Stimulated activated CD8-positive, alpha-beta memory T cell treated with anti-CD3 and anti-CD28 coated beads, Interleukin-15, amount 100 ng/mL, for 4 hours (primary cell): ENCODE data around the gene MGAT5B.
"Not testable (repeated sequence)": the region's sequence is repeated elsewhere in the genome, so short reads cannot be mapped to it uniquely, and the experiment has no call there.

Experiments used
- DNase-seq, 2 donors: peaks; one replicate each; pipeline ENCODE4 v3.0.0-alpha.2; 2020; ENCODE audit warnings: low read depth in 2 of 2

Gene MGAT5B, protein sequence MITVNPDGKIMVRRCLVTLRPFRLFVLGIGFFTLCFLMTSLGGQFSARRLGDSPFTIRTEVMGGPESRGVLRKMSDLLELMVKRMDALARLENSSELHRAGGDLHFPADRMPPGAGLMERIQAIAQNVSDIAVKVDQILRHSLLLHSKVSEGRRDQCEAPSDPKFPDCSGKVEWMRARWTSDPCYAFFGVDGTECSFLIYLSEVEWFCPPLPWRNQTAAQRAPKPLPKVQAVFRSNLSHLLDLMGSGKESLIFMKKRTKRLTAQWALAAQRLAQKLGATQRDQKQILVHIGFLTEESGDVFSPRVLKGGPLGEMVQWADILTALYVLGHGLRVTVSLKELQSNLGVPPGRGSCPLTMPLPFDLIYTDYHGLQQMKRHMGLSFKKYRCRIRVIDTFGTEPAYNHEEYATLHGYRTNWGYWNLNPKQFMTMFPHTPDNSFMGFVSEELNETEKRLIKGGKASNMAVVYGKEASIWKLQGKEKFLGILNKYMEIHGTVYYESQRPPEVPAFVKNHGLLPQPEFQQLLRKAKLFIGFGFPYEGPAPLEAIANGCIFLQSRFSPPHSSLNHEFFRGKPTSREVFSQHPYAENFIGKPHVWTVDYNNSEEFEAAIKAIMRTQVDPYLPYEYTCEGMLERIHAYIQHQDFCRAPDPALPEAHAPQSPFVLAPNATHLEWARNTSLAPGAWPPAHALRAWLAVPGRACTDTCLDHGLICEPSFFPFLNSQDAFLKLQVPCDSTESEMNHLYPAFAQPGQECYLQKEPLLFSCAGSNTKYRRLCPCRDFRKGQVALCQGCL

DNA sequence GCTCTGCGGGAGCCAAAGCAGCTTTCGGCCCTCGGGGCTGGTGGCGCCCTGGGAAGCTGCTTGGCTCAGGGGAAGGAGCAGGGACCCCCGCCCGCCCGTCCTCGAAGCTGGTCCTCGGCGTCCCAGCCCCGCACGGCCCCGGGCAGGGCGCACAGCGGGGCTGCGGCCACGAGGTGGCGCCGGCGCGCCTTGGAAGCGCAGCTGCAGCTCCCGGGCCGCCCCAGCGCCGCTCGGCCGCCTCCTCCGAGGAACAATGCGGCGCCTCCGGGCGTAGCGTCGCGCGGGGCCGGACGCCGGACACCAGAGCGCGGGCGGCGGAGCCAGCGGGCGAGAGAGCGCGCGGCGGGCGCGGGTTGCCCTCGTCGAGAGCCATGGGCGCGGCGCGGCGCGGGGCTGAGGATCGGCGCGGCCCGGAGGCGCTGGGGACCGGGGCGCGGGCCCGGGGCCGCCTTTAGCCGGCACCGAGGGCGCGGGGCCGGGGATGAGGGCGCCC is at the start of gene MGAT5B:
Gene MGAT5B, plus strand, starts transcription at position 229 of the 493 bp plus-strand sequence. CDS start 626 bp downstream, outside the sequence.
- peak; percentile 32 to 60 for DNase-seq

DNA sequence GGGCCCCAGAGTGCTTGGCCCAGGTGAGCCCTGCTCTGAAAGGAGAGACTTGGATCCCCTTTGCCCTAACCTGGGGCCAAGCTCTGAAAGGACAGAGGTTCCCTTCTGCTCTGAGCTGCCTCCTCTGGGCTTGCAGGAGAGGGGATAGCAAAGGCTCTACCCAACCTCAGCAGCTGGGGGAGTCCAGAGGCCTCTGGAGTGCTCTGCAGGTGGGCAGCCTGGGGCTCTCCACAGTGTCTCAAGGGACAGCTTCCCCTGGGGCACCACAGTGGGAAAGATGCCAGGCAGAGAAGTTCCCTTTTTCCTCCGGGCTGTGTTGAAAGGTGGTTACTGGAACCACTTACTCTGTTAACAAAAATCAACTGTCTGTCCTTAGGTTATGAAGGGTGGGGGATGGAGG is 48.2 kb upstream of the MGAT5B start:
- no peak for DNase-seq

DNA sequence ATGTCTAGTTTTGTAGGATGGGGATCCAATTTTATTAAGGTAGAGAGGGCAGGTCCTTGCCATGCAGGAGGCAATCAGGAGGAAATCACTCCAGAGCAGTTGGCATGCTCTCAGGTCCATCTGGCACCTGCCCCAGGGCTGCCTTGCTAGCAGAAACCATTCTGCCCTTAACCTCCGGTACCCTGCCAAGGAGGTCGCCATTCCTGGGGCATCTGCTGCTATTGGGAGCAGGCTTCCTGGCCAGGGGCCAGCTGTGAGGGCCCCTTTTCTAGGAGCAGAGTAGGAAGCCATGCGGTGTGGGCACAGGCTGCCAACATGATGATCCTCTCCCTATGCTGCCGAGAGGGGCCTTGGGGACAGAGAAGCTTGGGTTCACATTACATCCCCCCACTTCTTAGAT is 47.6 kb upstream of the MGAT5B start:
- no peak for DNase-seq

DNA sequence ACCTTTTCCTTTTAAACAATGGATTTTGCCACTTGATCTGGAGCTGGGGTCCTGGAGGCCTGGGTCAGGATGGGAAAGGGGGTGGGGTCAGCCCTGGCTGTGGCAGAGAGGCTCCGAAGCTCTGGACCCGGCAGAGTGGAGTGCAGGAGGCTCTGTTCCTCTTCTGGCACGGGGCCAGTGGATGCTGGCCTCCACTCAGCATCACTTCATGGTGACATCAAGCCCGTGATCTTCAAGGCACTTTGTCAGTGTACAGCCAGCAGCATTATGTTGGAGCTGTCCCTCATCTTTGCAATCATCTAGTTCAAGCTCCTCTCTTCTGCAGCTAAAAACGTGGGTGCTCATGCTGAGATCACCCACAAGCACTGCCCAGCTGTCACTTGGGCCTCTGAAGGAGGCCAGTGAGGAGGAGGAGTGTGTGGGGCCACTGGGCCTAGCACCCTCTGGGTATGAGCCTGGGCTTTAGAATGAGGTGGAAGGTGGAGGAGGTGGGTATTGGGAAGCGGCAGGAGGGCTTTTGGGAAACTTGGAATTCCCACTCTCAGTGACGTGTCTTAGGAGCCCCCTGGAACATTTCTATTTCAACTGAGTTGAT is 45.9 kb upstream of the MGAT5B start:
- DNase-seq = no peak

DNA sequence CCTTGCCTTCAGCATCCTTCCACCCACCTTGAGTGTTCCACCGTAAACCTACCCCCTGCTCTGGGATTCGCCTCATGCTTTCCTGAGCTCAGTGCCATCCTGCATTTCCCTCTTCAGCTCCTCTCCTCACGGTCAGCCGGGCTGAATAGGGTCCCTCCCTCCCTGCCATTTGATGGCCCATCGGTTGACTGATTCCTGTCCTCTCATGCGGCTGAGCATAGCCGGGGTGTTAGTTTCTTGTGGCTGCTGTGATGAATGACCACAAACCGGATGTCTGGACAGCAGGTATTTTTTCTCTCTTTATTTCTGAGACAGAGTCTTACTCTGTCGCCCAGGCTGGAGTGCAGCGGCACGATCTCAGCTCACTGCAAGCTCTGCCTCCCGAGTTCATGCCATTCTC is 44.1 kb upstream of the MGAT5B start:
- DNase-seq = no peak

DNA sequence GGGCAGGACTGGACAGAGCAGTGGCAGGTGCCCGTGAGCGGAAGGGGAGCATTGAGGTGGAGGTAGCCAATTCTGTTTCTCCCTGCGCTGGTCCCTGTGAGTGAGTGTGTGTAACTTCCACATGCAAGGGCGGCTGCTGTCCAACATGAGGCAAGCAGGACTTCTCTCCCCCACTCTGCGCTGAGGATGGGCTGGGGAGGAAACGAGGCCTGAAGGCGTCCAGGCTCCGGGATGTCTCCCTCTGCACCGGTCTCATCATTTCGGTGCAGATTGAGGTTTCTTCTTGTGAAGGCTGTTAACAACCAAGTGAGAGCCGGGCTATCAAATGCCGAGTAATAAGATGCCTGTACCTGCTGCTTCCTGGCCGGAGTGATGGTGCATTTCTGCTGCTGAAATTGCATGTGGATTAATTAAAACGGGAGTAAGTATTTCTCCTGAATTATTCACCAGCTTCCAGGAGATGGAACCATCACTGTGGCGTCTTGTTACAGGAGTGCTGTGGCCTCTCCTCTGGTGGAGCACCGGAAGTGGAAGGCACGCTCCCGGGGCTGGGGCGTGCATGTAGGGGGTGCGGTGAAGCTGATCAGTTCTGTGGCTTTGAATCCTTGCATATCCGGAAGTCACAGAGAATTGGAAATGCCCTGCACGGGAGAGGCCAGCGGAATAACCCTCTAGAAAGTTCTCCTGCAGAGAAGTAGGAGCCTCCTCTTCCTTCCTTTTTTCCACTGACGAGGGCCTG is 41.7 kb upstream of the MGAT5B start:
- DNase-seq = no peak

DNA sequence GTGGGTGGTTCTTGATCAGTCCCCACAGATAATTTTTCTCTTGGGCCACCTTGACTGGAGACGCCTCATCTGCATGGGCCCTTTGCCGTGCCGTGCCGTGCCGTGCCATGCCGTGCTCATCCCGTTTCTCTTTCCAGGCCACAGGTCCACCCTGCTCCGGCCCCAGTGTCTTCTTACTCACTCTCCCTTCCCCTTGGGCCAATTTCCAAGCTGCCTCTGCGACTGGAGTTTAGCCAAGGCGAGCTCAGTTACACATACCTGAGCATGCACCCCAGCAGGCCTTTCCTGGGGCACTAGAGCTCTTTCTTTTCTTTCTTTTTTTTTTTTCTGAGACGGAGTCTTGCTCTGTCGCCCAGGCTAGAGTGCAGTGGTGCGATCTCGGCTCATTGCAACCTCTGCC is 40.5 kb upstream of the MGAT5B start:
- DNase-seq = no peak

DNA sequence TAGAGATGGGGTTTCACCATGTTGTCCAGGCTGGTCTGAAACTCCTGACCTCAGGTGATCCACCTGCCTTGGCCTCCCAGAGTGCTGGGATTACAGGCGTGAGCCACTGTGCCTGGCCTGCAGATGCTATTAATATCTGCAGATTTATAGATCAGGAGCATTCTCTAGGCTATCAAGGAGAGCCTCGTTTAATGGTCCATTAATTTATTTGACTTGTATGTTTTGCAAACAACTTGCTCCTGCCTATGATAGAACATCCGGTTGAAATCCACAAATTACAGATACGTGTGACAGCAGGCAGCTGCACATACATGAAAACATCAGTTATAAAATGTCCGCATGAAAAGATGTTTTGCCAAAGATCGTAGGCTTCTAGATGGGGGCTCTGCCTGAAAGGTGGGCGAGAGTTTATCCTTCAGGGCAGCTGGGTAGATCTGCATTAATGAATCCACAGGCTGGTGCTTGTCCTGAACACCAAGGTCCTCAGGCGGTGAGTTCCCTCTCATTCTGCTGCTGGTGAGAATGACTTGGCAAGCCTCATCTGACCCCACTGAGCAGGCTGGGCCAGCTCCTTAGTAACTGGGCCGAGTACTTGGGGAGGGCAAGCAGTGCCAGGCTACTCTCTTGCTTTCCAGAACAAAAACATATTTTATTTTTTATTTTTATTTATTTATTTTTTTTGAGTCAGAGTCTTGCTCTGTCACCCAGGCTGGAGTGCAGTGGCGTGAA is 37.1 kb upstream of the MGAT5B start:
- DNase-seq = no peak

DNA sequence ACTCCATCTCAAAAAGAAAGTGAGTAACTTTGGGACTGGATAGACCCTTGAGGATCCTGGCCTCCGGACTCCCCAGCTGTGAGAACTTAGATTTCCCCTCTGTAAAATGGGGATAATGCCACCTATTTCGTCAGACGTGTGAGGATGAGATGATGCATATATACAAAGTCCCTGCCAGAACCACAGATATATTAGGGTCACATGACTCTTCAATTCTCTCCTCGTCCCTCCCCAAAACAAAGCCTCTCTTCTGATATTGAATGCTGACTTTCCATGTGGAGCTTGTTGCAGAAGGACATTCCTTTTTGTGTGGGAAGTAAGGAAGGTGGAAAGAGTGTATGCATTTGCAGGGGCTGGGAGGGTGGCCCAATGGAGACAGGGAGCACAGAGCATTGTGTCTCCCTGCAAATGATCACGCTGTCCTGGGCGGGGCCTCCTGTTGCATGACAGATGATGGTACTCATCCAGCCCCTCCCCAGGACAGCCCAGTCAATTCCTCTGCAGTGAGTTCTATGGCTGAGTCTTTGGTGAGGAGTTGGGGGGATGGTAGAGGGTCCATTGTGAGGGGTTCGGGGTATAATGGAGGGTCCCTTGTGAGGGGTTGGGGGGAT is 35.1 kb upstream of the MGAT5B start:
- DNase-seq = no peak

DNA sequence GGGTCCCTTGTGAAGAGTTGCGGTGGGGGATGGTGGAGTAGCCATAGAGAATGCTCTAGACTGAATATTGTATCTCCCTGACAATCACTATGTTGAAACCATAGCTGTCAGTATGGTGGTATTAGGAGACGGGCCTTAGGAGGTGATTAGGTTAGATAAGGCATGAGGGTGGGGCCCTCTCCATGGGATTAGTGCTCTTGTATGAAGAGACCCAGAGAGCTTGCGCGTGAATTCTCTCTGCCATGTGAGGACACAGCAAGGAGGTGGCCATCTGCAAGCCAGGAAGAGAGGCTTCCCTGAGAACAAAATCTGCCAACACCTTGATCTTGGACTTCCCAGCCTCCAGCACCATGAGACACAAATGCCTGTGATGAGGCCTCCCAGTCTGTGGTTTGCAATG is 34.5 kb upstream of the MGAT5B start:
- no peak for DNase-seq

DNA sequence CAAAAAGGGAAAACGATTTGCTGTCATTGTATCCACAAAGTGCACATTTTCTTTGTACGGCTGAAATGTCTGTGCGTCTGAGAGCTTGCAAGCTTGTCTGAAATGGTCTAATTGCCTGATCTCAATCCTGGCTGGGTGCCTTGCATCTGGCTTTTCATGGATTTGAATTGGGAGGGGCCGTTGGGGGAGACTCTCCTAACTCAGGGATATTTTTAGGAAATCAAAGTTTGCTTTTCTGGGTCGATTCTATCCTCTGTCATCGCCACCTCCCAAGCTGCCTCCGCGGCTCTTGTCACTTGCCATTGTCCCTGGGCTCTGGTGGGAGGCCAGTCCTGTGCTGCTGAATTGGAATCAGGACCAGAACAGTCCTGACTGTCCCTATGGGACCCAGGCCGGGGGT is 33.3 kb upstream of the MGAT5B start:
- DNase-seq = no peak

DNA sequence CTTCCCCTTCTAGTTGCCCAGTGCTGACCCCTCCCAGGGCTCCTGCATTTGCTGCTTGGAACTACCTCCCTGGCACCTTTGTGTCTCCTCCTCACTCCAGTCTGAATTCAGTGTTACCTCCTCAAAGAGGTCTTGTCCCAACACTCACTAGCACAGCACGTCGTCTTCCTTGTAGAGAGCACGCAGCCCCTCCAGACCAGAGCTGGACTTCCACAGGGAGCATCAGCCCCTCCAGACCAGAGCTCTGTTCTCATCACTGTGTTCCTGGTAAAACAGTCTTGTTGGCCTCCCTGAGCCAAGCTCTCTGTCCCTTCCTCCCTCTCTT is 27.8 kb upstream of the MGAT5B start:
- DNase-seq = no peak

DNA sequence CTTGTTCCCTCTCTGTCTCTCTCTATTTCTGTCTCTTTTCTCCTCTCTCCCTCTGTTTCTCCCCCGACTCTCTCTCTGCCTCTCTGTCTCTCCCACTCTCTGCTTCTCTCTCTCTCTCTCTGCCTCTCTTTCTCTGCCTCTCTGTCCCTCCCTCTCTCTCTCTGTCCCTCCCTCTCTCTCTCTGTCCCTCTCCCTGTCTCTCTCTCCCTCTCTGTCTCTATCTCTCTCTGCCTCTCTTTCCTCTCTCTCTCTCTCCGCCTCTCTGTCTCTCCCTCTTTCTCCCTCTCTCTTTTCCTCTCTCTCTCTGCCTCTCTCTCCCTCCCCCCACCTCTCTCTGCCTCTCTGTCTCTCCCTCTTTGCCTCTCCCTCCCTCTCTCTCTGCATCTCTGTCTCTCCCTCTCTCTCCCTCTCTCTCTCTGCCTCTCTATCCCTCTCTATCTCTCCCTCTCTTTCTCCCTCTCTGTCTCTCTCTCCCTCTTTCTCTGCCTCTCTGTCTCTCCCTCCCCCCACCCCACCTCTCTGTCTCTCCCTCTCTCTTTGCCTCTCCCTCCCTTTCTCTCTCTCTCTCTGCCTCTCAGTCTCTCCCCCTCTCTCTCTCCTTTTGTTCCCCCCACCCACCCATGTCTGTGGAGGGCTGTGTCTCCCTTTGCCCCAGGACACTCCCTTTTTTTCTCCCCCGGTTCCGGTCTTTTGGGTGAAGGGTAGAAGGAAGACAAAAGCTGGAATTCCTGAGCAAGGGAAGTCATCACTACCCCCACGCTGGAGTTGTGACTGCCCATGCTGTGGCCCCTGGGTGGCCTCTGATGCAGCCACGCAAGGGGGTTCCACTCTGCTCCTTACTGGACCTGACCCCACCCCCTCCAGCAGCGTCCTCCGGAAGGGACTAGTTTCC is 27.1 kb upstream of the MGAT5B start:
- DNase-seq = no peak

DNA sequence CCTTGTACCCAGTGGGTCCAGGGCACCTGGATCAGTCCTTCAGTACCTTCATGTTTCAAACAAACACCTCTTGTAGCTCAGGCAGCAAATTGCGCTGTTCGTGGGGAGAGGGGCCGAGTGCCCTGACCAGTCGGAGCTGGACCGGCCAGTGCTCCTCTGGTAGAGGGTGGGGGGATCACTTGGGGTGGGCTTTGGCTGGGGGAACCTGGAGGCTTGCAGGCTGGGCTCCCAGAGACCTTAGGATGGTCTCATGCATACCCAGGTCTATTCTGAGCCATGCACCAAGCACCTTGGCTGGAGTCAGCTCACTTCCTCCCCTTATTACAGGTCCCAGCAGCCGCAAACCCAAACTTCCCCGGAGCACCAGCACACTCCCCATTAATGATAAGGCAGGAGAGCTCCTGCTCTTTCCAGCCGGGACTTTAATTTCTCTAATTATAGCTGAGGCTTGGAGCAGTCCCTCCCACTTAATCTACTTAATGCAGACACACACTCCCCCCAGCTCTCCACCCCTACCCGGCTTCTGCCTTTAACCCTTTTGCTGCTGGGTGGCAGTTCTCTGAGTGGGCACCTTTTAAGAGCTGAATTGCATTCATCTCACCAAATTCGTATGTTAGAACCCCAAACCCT is 26.3 kb upstream of the MGAT5B start:
- no peak for DNase-seq

DNA sequence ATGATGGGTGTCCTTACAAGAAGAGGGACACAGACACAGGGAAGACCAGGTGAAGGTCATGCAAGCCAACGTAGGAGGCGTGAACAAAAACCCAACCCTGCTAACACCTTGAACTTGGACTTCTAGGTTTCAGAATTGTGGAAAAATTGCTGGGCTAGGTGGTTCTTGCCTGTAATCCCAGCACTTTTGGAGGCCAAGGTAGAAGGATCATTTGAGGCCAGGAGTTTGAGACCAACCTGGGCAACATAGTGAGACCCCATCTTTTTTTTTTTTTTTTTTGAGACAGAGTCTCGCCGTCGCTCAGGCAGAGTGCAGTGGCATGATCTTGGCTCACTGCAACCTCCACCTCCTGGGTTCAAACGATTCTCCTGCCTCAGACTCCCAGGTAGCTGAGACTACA is 25.1 kb upstream of the MGAT5B start:
- not testable (repeated sequence) for DNase-seq

DNA sequence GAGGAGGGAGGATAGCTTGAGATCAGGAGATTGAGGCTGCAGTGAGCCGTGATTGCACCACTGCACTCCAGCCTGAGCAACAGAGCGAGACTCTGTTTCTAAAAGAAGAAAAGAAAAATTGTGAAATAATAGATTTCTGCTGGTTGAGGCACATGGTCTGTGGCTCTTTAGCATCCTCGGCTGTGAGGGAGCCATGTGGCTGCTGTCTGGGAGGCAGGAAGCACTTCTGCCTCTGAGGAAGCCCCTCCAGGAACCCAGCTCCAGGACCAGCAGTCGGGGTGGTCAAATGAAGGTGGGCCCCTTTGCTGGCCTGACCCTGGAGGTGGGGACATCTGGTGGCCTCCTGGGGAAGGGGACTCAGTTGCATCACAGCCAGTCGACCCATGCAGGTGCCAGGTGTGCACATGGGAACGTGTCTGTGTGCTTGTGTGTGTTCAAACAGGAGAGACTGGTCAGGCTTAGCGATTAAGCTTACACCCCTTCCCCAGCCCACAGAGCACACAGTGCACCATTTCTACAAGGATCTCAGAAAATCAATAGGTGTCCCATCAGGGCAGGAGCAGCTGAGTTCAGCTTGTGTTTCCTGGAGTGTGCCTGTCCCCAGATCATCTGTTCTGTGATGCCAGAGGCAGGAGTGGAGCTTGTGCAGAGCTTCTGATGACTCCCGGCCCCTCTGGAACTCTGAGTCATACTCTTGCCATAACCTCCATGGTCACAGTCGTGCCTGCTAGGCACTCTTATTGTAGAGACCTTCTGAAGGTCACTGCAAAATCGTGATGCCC is 24.3 kb upstream of the MGAT5B start:
- no peak for DNase-seq

DNA sequence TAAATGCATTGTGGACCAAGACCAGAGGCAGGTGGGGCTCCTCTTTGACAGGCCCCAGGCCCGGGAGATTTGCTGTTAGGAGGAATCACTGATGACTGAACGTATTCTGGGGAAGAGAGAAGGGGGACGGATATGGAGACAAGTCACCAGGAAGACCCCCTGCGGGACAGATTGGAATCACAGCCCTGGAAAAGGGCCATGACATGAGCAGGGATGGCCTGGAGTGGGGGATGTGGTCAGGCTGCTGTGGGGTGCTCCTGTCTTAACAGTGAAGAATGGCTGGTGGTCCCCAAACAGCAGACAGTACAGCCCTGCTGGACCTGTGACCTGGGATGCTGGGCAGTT is 23.7 kb upstream of the MGAT5B start:
- DNase-seq = no peak

DNA sequence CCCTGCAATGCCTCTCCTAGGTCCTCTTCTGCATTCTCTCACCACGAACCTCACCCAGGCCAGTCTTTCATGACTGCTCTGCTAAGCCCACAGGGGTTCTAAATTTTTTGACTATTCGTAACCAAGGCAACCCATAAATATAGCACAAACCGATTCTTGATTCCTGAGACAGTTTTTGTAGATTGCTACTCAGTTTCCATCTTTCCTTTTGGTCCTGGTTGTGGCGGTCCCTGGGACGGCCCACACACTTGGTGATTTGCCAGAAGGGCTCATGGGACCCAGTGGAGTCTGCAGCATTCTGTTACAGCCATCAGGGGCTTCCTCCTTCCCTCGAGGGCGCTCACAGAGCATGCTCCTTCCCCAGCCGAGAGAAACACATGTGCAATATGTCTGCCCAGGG is 23.4 kb upstream of the MGAT5B start:
- no peak for DNase-seq

DNA sequence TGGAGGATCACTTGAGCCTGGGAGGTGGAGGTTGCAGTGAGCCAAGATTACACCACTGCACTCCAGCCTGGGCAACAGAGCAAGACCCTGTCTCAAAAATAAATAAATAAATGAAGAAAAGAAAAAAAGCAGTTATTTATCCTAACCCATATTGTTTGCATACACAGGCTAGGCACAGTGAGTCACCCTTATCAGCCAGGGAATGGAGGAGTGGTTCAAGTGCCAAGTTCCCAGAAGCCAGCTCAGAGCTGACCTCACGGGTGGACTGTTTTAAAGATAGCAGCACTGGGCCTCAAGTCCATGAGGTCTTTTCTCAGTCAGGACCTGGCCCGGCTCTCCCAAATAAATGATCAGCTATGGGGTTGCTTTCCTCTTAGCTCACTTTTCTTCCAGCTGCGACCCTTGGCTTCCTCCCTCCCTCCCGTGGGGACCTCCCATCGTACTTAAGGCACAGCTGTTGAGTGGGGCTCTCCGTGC is 22.6 kb upstream of the MGAT5B start:
- no peak for DNase-seq
